ENCODE data around the gene SYNPR. TPM values are rescaled to one million over a fixed set of nuclear protein-coding genes. Genes with fewer than 3 reads are reported as not detected.

The SYNPR gene
- total RNA-seq, 4 donors from 2014 or later: 0.17 to 0.58 TPM; not detected in 2

- H3K4me1 ChIP-seq: no peaks in the 10 kb centered on the region
- no peak overlapping the region for H3K27ac ChIP-seq (replicated peaks in 1 of 4)
- 61% methylated on average over 2 of the region's 2 CpGs for WGBS
- DNase-seq (ENCODE audit: extremely low spot score): no peak
- intact Hi-C loops (cut with DNase I): no loop called here
- no peak for TF ChIP-seq POLR2AphosphoS5 (IDR thresholded peaks at IDR 0.05)
- TF ChIP-seq CTCF (IDR thresholded peaks at IDR 0.05): no peak
- no peak for TF ChIP-seq EP300 (IDR thresholded peaks at IDR 0.05)
- no peak for TF ChIP-seq POLR2A (IDR thresholded peaks at IDR 0.05; ENCODE audit: low read depth)
- no peak overlapping the region for H3K4me3 ChIP-seq
- no peaks in the 10 kb centered on the region for H3K36me3 ChIP-seq
- no peaks in the 10 kb centered on the region for H3K9me3 ChIP-seq
- no peaks in the 10 kb centered on the region for H3K27me3 ChIP-seq
Measured at GRCh38 chr3:63559884-63560283, 281.8 kb downstream of the SYNPR start.

- no peak overlapping the region for H3K4me3 ChIP-seq
- intact Hi-C loops (cut with DNase I): no loop called here
- no peaks in the 10 kb centered on the region for H3K9me3 ChIP-seq
- no peaks in the 10 kb centered on the region for H3K27me3 ChIP-seq
- WGBS: 17% methylated on average over 1 of the region's 1 CpG
- no peak for DNase-seq (ENCODE audit: extremely low spot score)
- TF ChIP-seq POLR2A (IDR thresholded peaks at IDR 0.05; ENCODE audit: low read depth) (no peak), POLR2AphosphoS5 (IDR thresholded peaks at IDR 0.05) (no peak), CTCF (IDR thresholded peaks at IDR 0.05) (no peak), EP300 (IDR thresholded peaks at IDR 0.05) (no peak)
- H3K4me1 ChIP-seq: no peaks in the 10 kb centered on the region
- no peaks in the 10 kb centered on the region for H3K36me3 ChIP-seq
- no peak overlapping the region for H3K27ac ChIP-seq (replicated peaks in 1 of 4)
Measured at GRCh38 chr3:63561879-63562278, 283.8 kb downstream of the SYNPR start.

DNA sequence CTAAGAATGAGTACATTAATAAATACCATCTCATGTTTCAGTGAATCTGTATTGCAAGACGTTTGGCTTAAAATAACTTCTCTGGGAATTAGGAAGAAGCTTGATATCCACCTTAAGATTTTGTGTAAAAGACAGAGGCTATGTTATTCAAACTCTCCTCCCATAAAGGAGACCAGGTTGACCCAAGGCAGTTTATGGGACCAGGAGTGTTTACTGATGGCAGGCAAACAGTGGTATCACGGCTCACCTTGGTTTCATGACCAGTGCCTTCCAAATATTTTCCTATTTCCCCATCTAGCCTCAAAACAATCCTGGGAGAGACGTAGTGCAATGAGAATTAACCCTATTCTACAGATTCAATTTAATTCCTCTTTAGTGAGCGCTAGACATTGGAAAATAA lies 284.2 kb downstream of the SYNPR start:
- Histone ChIP-seq H3K9me3 (no peaks in the 10 kb centered on the region), H3K36me3 (no peaks in the 10 kb centered on the region), H3K27ac (replicated peaks in 1 of 4) (no peak overlapping the region), H3K4me3 (no peak overlapping the region), H3K4me1 (no peaks in the 10 kb centered on the region), H3K27me3 (no peaks in the 10 kb centered on the region)
- 20% methylated on average over 4 of the region's 4 CpGs for WGBS
- DNase-seq (ENCODE audit: extremely low spot score): no peak
- TF ChIP-seq CTCF (IDR thresholded peaks at IDR 0.05) (no peak), POLR2A (IDR thresholded peaks at IDR 0.05; ENCODE audit: low read depth) (no peak), POLR2AphosphoS5 (IDR thresholded peaks at IDR 0.05) (no peak)
- intact Hi-C loops (cut with DNase I): no loop called here

DNA sequence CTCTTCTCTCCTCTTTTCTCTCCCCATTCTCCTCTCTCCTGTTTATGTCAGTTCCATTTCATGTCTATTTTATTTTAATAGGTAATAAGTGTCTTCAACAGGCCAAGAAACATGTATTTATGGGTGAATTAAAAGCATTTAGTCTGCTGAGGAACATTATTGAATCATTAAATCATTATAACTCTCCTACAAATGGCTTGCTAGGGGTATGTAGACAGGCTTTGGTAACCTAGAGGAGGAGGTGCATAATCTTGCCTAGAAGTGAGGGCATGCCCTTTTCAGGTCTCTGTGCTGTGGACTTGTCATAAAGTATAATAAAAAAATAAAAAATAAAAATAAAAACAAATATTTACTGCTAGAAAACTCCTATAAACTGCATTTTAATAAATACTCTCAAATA lies 285.5 kb downstream of the SYNPR start:
- DNase-seq (ENCODE audit: extremely low spot score): no peak
- no peaks in the 10 kb centered on the region for H3K36me3 ChIP-seq
- no peaks in the 10 kb centered on the region for H3K27me3 ChIP-seq
- H3K4me1 ChIP-seq: no peaks in the 10 kb centered on the region
- H3K4me3 ChIP-seq: no peak overlapping the region
- H3K27ac ChIP-seq (replicated peaks in 1 of 4): no peak overlapping the region
- no peaks in the 10 kb centered on the region for H3K9me3 ChIP-seq
- TF ChIP-seq EP300 (IDR thresholded peaks at IDR 0.05) (no peak), CTCF (IDR thresholded peaks at IDR 0.05) (no peak), POLR2AphosphoS5 (IDR thresholded peaks at IDR 0.05) (no peak), POLR2A (IDR thresholded peaks at IDR 0.05; ENCODE audit: low read depth) (no peak)
- intact Hi-C loops (cut with DNase I): no loop called here

- 64% methylated on average over 6 of the region's 6 CpGs for WGBS
- H3K4me1 ChIP-seq: no peaks in the 10 kb centered on the region
- DNase-seq (ENCODE audit: extremely low spot score): no peak
- no peak for TF ChIP-seq POLR2AphosphoS5 (IDR thresholded peaks at IDR 0.05)
- TF ChIP-seq POLR2A (IDR thresholded peaks at IDR 0.05; ENCODE audit: low read depth): no peak
- no peak for TF ChIP-seq EP300 (IDR thresholded peaks at IDR 0.05)
- no peak for TF ChIP-seq CTCF (IDR thresholded peaks at IDR 0.05)
- H3K27ac ChIP-seq (replicated peaks in 1 of 4): no peak overlapping the region
- no peaks in the 10 kb centered on the region for H3K36me3 ChIP-seq
- H3K27me3 ChIP-seq: no peaks in the 10 kb centered on the region
- no peak overlapping the region for H3K4me3 ChIP-seq
- intact Hi-C loops (cut with DNase I): no loop called here
- H3K9me3 ChIP-seq: no peaks in the 10 kb centered on the region
Measured at GRCh38 chr3:63565220-63565619, 287.1 kb downstream of the SYNPR start.
